K562 (cell line): ENCODE measurements around the gene GJA9. TPM values are rescaled to one million over a fixed set of nuclear protein-coding genes. Genes with fewer than 3 reads are reported as not detected.

Experiments used
- ASH1L ChIP-seq: fragments of 450-650 bp; IDR thresholded peaks from 2 replicates; pipeline ENCODE4 v1.6.1; 2018; ENCODE audit warnings: borderline replicate concordance, mild to moderate bottlenecking, low read depth; ENCODE audit not compliant: partially characterized antibody
- ATF4 ChIP-seq: fragments of 450-650 bp; formaldehyde crosslinking; IDR thresholded peaks from 2 replicates; pipeline ENCODE4 v1.4.0; 2022; ENCODE audit warnings: mild to moderate bottlenecking, moderate library complexity
- BCOR ChIP-seq: fragments of 450-650 bp; IDR thresholded peaks from 2 replicates; pipeline ENCODE4 v1.6.1; 2016
- E2F1 ChIP-seq: sonication (generic); formaldehyde crosslinking; IDR thresholded peaks from 2 replicates; pipeline ENCODE4 v1.8.1; 2023; ENCODE audit warnings: mild to moderate bottlenecking, missing genetic modification reagents, moderate library complexity
- ETV1 ChIP-seq: fragments of 450-650 bp; conservative IDR thresholded peaks from 2 replicates; pipeline ENCODE4 v1.6.1; 2016; ENCODE audit warnings: missing genetic modification characterization, control low read depth, low read depth, missing compliant biosample characterization
- HCFC1 ChIP-seq: IDR thresholded peaks from 2 replicates; pipeline ENCODE4 v1.6.1; 2012; ENCODE audit warnings: low read depth, low read length, improper control_type of control experiment
- IFI16 ChIP-seq: fragments of 250-450 bp; sonication (Bioruptor Pico); IDR thresholded peaks from 2 replicates; pipeline ENCODE4 v2.1.2; 2022; ENCODE audit warnings: mild to moderate bottlenecking, inconsistent platforms
- KDM4B ChIP-seq, 2 experiments: fragments of 450-650 bp in 1 of 2; sonication (generic) in 1 of 2; IDR thresholded peaks; 2 replicates each; pipeline ENCODE4 v1.6.1; 2016 to 2017; ENCODE audit warnings: borderline replicate concordance in 2 of 2, antibody characterized with exemption in 1 of 2, low read depth in 1 of 2, mild to moderate bottlenecking in 1 of 2
- MAFF ChIP-seq: IDR thresholded peaks from 2 replicates; pipeline ENCODE4 v1.6.1; 2012; ENCODE audit warnings: low read length, improper control_type of control experiment
- MCM2 ChIP-seq: fragments of 450-650 bp; IDR thresholded peaks from 2 replicates; pipeline ENCODE4 v1.6.1; 2017; ENCODE audit warnings: low read depth, mild to moderate bottlenecking
- MEF2A ChIP-seq: IDR thresholded peaks from 2 replicates; pipeline ENCODE4 v1.6.1; 2011; ENCODE audit warnings: low read depth, mild to moderate bottlenecking, low read length, moderate library complexity; ENCODE audit not compliant: control insufficient read depth
- NFYB ChIP-seq: IDR thresholded peaks from 2 replicates; pipeline ENCODE4 v1.6.1; 2011; ENCODE audit warnings: mild to moderate bottlenecking, moderate library complexity; ENCODE audit not compliant: insufficient read length; ENCODE audit errors: extremely low read depth
- PHF21A ChIP-seq: fragments of 450-650 bp; IDR thresholded peaks from 2 replicates; pipeline ENCODE4 v1.6.1; 2017; ENCODE audit warnings: low read depth, borderline replicate concordance
- POLR3G ChIP-seq: IDR thresholded peaks from 2 replicates; pipeline ENCODE4 v1.6.1; 2011; ENCODE audit not compliant: insufficient read length, insufficient replicate concordance; ENCODE audit errors: extremely low read depth
- RBM25 ChIP-seq: fragments of 200-400 bp; formaldehyde crosslinking; IDR thresholded peaks from 2 replicates; pipeline ENCODE4 v1.6.1; 2018; ENCODE audit warnings: low read length, low read depth, moderate library complexity; ENCODE audit not compliant: severe bottlenecking
- RCOR1 ChIP-seq, 2 experiments: IDR thresholded peaks; 2 replicates each; pipeline ENCODE4 v1.6.1; 2012; ENCODE audit warnings: low read depth in 2 of 2, low read length in 2 of 2, borderline replicate concordance in 1 of 2, improper control_type of control experiment in 1 of 2
- TBP ChIP-seq: optimal IDR thresholded peaks from 2 replicates; pipeline ENCODE3; 2011; ENCODE audit warnings: low read depth, low read length, improper control_type of control experiment
- THRB ChIP-seq: fragments of 450-650 bp; formaldehyde crosslinking; conservative IDR thresholded peaks from 2 replicates; pipeline ENCODE4 v1.4.0; 2022; ENCODE audit warnings: mild to moderate bottlenecking, missing genetic modification characterization
- ZBTB2 ChIP-seq: fragments of 450-650 bp; IDR thresholded peaks from 2 replicates; pipeline ENCODE4 v1.6.1; 2016; ENCODE audit warnings: antibody characterized with exemption
- ZNF274 ChIP-seq: IDR thresholded peaks from 2 replicates; pipeline ENCODE4 v1.6.1; 2011; ENCODE audit warnings: low read depth, mild to moderate bottlenecking, low read length, moderate library complexity, borderline replicate concordance
- ZNF707 ChIP-seq: fragments of 250-450 bp; sonication (Bioruptor Pico); conservative IDR thresholded peaks from 2 replicates; pipeline ENCODE4 v1.8.0; 2022; ENCODE audit warnings: inconsistent platforms, mild to moderate bottlenecking, moderate library complexity
- polyA plus RNA-seq, 8 experiments: library from polyadenylated mRNA; depleted of rRNA in 4 of 8; stranded (reverse) in 5 of 8; unstranded in 3 of 8; fragments of >200 nt; fragmentation: Nextera tagmentation in 2 of 8; fragmentation: Illumina TruSeq in 1 of 8; extraction: Ambion mirVana in 2 of 8; extraction: Trizol in 1 of 8; gene quantifications; 2 replicates each; pipeline versions ENCODE4 v1.2.1 to v1.2.3, GENCODE V29; 2011 to 2014; ENCODE audit warnings: inconsistent platforms in 1 of 8, missing spikeins in 1 of 8
- total RNA-seq, 7 experiments: library from RNA; depleted of rRNA in 6 of 7; stranded (reverse); fragments of >200 nt in 6 of 7; fragmentation: Illumina TruSeq in 2 of 7; extraction: Trizol in 2 of 7; gene quantifications; 2 replicates each; pipeline versions ENCODE4 v1.2.1 to v1.2.3, GENCODE V29; 2011 to 2021; ENCODE audit warnings: low replicate concordance in 1 of 7

Gene GJA9
- total and polyA plus RNA-seq, 9 of the 15 experiments (the other 6 are each of a cell fraction or from before 2014, with no cell fraction given), result not detected

GRCh38 chr1:38859561-38860453 is 21.6 kb downstream of the GJA9 start, which contains the start of gene RRAGC (continued):
- TF ChIP-seq RBM25, result peak; percentile 97
- peak; percentile 60; the same call in 1 of the 2 replicates for TF ChIP-seq ZBTB2
- peak; percentile 77 for TF ChIP-seq NFYB
- TF ChIP-seq ETV1 (tag), result 0 out of 2 replicates have a peak, but pooled peaks have one; percentile 36
- TF ChIP-seq MCM2, result no peak
- TF ChIP-seq ZNF707, result no peak
- 0 out of 2 replicates have a peak, but pooled peaks have one; percentile 41 for TF ChIP-seq IFI16 (CRISPR knock-in tag)
- TF ChIP-seq KDM4B (IDR thresholded peaks at IDR 0.05; ENCODE audit: borderline replicate concordance in 2 of 2, low read depth in 1 of 2), result peak in 1 of 2 experiments; percentile 85; a peak in 2 of 4 replicates
- no peak for TF ChIP-seq THRB
- no peak for TF ChIP-seq MEF2A
- TF ChIP-seq BCOR, result peak; percentile 54; the same call in 1 of the 2 replicates
- TF ChIP-seq ZNF274, result no peak
- TF ChIP-seq POLR3G, result no peak
- TF ChIP-seq ASH1L, result peak; percentile 65
- TF ChIP-seq RCOR1 (IDR thresholded peaks at IDR 0.05; ENCODE audit: borderline replicate concordance in 1 of 2, low read depth in 2 of 2, low read length in 2 of 2), result peak in 1 of 2 experiments; percentile 79; a peak in 2 of 4 replicates
- TF ChIP-seq HCFC1, result peak; percentile 65
- no peak for TF ChIP-seq MAFF
- TF ChIP-seq E2F1, result no peak
- TF ChIP-seq TBP, result peak; percentile 20
- 0 out of 2 replicates have a peak, but pooled peaks have one; percentile 45 for TF ChIP-seq ATF4
- peak; percentile 77; the same call in 1 of the 2 replicates for TF ChIP-seq PHF21A
